HG03520 (cell line): ENCODE measurements around the gene BLOC1S5.
"Not testable (repeated sequence)": the region's sequence is repeated elsewhere in the genome, so short reads cannot be mapped to it uniquely, and the experiment has no call there.

ENCODE experiments used
- ATAC-seq: cut with Tn5 transposase; IDR thresholded peaks from one replicate; pipeline ENCODE4 v1.9.1; 2021; ENCODE audit warnings: mild to moderate bottlenecking, moderate library complexity; ENCODE audit not compliant: unreplicated experiment

Gene BLOC1S5

GRCh38 chr6:8047541-8048292, 16.5 kb downstream of the BLOC1S5 start:
- no peak for ATAC-seq

- ATAC-seq: not testable (repeated sequence)
These were observed 18.4 kb downstream of the BLOC1S5 start for GRCh38 chr6:8045769-8046168.

- no peak for ATAC-seq
These were observed 21.0 kb downstream of the BLOC1S5 start for GRCh38 chr6:8043221-8043620.

- no peak for ATAC-seq
These were observed 22.1 kb downstream of the BLOC1S5 start for GRCh38 chr6:8041913-8042583.

- ATAC-seq: not testable (repeated sequence)
These were observed 30.1 kb downstream of the BLOC1S5 start for GRCh38 chr6:8034107-8034506.

GRCh38 chr6:8030920-8031319, 33.3 kb downstream of the BLOC1S5 start:
- no peak for ATAC-seq

GRCh38 chr6:8029243-8029870, 34.8 kb downstream of the BLOC1S5 start:
- no peak for ATAC-seq

- no peak for ATAC-seq
These were observed 36.1 kb downstream of the BLOC1S5 start for GRCh38 chr6:8027965-8028651.

- ATAC-seq: no peak
These were observed 37.4 kb downstream of the BLOC1S5 start for GRCh38 chr6:8026800-8027199.

- no peak for ATAC-seq
These were observed 39.0 kb downstream of the BLOC1S5 start for GRCh38 chr6:8025191-8025590.

- no peak for ATAC-seq
These were observed 40.6 kb downstream of the BLOC1S5 start for GRCh38 chr6:8023638-8024037.

- ATAC-seq: no peak
These were observed 44.1 kb downstream of the BLOC1S5 start for GRCh38 chr6:8020083-8020482.

- peak; percentile 17 for ATAC-seq
These were observed 46.5 kb downstream of the BLOC1S5 start for GRCh38 chr6:8017705-8018104.

- peak; percentile 59 for ATAC-seq
These were observed 46.9 kb downstream of the BLOC1S5 start for GRCh38 chr6:8017276-8017701.

GRCh38 chr6:8014947-8015346, 49.2 kb downstream of the BLOC1S5 start:
- no peak for ATAC-seq

- ATAC-seq: no peak
These were observed 50.4 kb downstream of the BLOC1S5 start for GRCh38 chr6:8013763-8014162.

- ATAC-seq: no peak
These were observed 58.0 kb downstream of the BLOC1S5 start for GRCh38 chr6:8006208-8006607.

GRCh38 chr6:8005136-8005535, 59.1 kb downstream of the BLOC1S5 start:
- ATAC-seq: no peak

- ATAC-seq: no peak
These were observed 63.6 kb downstream of the BLOC1S5 start for GRCh38 chr6:8000636-8001035.

GRCh38 chr6:8000188-8000596, 64.0 kb downstream of the BLOC1S5 start:
- ATAC-seq: no peak

- no peak for ATAC-seq
These were observed 65.0 kb downstream of the BLOC1S5 start for GRCh38 chr6:7999201-7999600.
